A673 (cell line): ENCODE measurements around the gene PLCB2. TPM values are rescaled to one million over a fixed set of nuclear protein-coding genes. Genes with fewer than 3 reads are reported as not detected.

Experiments
- BruUV-seq: library from RNA; stranded (reverse); fragments of 400-500 nt; replicated peaks from 2 replicates; lab custom pipeline; 2021; lab: Mats Ljungman, UMichigan
- CTCF ChIA-PET: fragments of 300-600 bp; sonication (Branson Sonifier 250); formaldehyde crosslinking; loops from one replicate; lab custom pipeline; 2022; ENCODE audit warnings: antibody characterized with exemption; lab: Charles Lee
- POLR2A ChIA-PET: fragments of 300-600 bp; sonication (Branson Sonifier 250); formaldehyde crosslinking; loops from one replicate; lab custom pipeline; 2022; ENCODE audit warnings: antibody characterized with exemption; ENCODE audit not compliant: low non-redundant PET; lab: Charles Lee
- DNase-seq: peaks from one replicate; pipeline ENCODE4 v3.0.0-alpha.2; 2015; ENCODE audit warnings: low spot score
- H3K27ac ChIP-seq: fragments of 200-600 bp; sonication (generic); 2 replicates; pipeline ENCODE4 v1.5.1; 2016; ENCODE audit warnings: mixed run types, low read depth, mild to moderate bottlenecking, mixed read lengths, antibody characterized with exemption, low read length; ENCODE audit not compliant: poor library complexity, severe bottlenecking
- H3K27me3 ChIP-seq: fragments of 200-600 bp; sonication (generic); replicated peaks from 2 replicates; pipeline ENCODE4 v1.6.1; 2017; ENCODE audit warnings: mixed run types, low read depth, mild to moderate bottlenecking, mixed read lengths, antibody characterized with exemption, low read length; ENCODE audit not compliant: insufficient read depth, poor library complexity
- H3K36me3 ChIP-seq: fragments of 200-600 bp; sonication (generic); 2 replicates; pipeline ENCODE4 v1.6.1; 2016; ENCODE audit warnings: mixed run types, mild to moderate bottlenecking, mixed read lengths, antibody characterized with exemption, low read length; ENCODE audit not compliant: insufficient read depth, poor library complexity, severe bottlenecking
- H3K4me1 ChIP-seq: fragments of 200-600 bp; sonication (generic); 2 replicates; pipeline ENCODE4 v1.6.1; 2017; ENCODE audit warnings: mixed run types, mild to moderate bottlenecking, mixed read lengths, antibody characterized with exemption, low read length; ENCODE audit not compliant: insufficient read depth, poor library complexity, severe bottlenecking
- H3K4me3 ChIP-seq: fragments of 200-600 bp; sonication (generic); 2 replicates; pipeline ENCODE4 v1.5.1; 2016; ENCODE audit warnings: low read depth, mixed run types, mild to moderate bottlenecking, mixed read lengths, low read length; ENCODE audit not compliant: poor library complexity, severe bottlenecking
- H3K9me3 ChIP-seq: fragments of 200-600 bp; sonication (generic); 2 replicates; pipeline ENCODE4 v1.6.1; 2016; ENCODE audit warnings: mixed run types, low read depth, mild to moderate bottlenecking, mixed read lengths, antibody characterized with exemption, low read length; ENCODE audit not compliant: poor library complexity, severe bottlenecking
- CTCF ChIP-seq: fragments of 300-800, 200-600 bp; sonication (generic); conservative IDR thresholded peaks from 2 replicates; pipeline ENCODE4 v1.5.1; 2017; ENCODE audit warnings: low read depth, mild to moderate bottlenecking, antibody characterized with exemption, low read length, moderate library complexity, mixed read lengths
- EZH2 ChIP-seq: fragments of 200-600 bp; sonication (generic); IDR thresholded peaks from 2 replicates; pipeline ENCODE4 v1.6.1; 2017; ENCODE audit warnings: borderline replicate concordance, low read depth, mild to moderate bottlenecking, mixed read lengths, antibody characterized with exemption, low read length; ENCODE audit not compliant: poor library complexity, severe bottlenecking
- intact Hi-C: fragments of 100-400 bp; cut with micrococcal nuclease; formaldehyde crosslinking; loops from one replicate; pipeline ENCODE4 v1.10.0; 2022; ENCODE audit not compliant: unreplicated experiment
- total RNA-seq: library from RNA; stranded (reverse); gene quantifications from 2 replicates; pipeline ENCODE4 v1.2.3, GENCODE V29; 2021

Gene PLCB2
- total RNA-seq, 1 experiment from 2014 or later: 5.6 TPM

- Histone ChIP-seq H3K4me3 (no peak overlapping the region), H3K36me3 (no peaks in the 10 kb centered on the region), H3K4me1 (peaks cover 25% of the 10 kb centered on the region), H3K27me3 (no peaks in the 10 kb centered on the region), H3K9me3 (no peaks in the 10 kb centered on the region), H3K27ac (no peak overlapping the region)
- CTCF ChIA-PET: interaction anchor here (0.6 to 3.0 kb wide), 11 partner anchors 10 to 386 kb away, joined by 3 to 25 read pairs (median 5); no protein-coding TSS in a partner anchor
- POLR2A ChIA-PET: interaction anchor here (0.5 kb wide), 1 partner anchor 198 kb away, joined by 9 read pairs; no protein-coding TSS in a partner anchor
- TF ChIP-seq CTCF (peak; percentile 100), EZH2 (no peak)
- BruUV-seq: no TSS peak
- peak; percentile 89 for DNase-seq
- intact Hi-C loops: loop anchor here (1.0 to 10.0 kb wide), 6 partner anchors 58 to 1570 kb away; no protein-coding TSS in a partner anchor
Observed at GRCh38 chr15:40274350-40275274, 33.1 kb downstream of the PLCB2 start.

GRCh38 chr15:40273428-40273827, 34.3 kb downstream of the PLCB2 start:
- no peak overlapping the region for H3K4me3 ChIP-seq
- POLR2A ChIA-PET: no interaction called here
- BruUV-seq: no TSS peak
- H3K27ac ChIP-seq: no peak overlapping the region
- no peaks in the 10 kb centered on the region for H3K9me3 ChIP-seq
- DNase-seq: no peak
- H3K27me3 ChIP-seq: no peaks in the 10 kb centered on the region
- CTCF ChIA-PET: interaction anchor here (1.1 to 3.0 kb wide), 6 partner anchors 10 to 385 kb away, joined by 3 to 25 read pairs (median 4); partner anchors contain the start of gene ANKRD63
- TF ChIP-seq CTCF: no peak
- no peak for TF ChIP-seq EZH2
- intact Hi-C loops: loop anchor here (10.0 kb wide), 3 partner anchors 389 to 1569 kb away; no protein-coding TSS in a partner anchor
- H3K4me1 ChIP-seq: peaks cover 13% of the 10 kb centered on the region
- no peaks in the 10 kb centered on the region for H3K36me3 ChIP-seq

- POLR2A ChIA-PET: interaction anchor here (0.7 kb wide), 1 partner anchor 225 kb away, joined by 5 read pairs; no protein-coding TSS in a partner anchor
- TF ChIP-seq CTCF: 0 out of 2 replicates have a peak, but pooled peaks have one; percentile 22
- no peak for TF ChIP-seq EZH2
- no TSS peak for BruUV-seq
Observed at GRCh38 chr15:40272485-40273056, 35.2 kb downstream of the PLCB2 start.

More at GRCh38 chr15:40272485-40273056, 35.2 kb downstream of the PLCB2 start:
- no peaks in the 10 kb centered on the region for H3K36me3 ChIP-seq
- H3K9me3 ChIP-seq: no peaks in the 10 kb centered on the region
- CTCF ChIA-PET: interaction anchor here (1.2 to 3.0 kb wide), 3 partner anchors 11 to 227 kb away, joined by 3 to 25 read pairs (median 4); partner anchors contain the start of gene ANKRD63
- intact Hi-C loops: loop anchor here (10.0 kb wide), 3 partner anchors 388 to 1568 kb away; no protein-coding TSS in a partner anchor
- H3K4me3 ChIP-seq: no peak overlapping the region
- H3K27me3 ChIP-seq: no peaks in the 10 kb centered on the region
- no peak for DNase-seq
- peaks cover 6% of the 10 kb centered on the region for H3K4me1 ChIP-seq
- no peak overlapping the region for H3K27ac ChIP-seq
